GM15510 (cell line): ENCODE measurements around the gene UPF1.

ENCODE experiments used
- POLR2A ChIP-seq: IDR thresholded peaks from 3 replicates; pipeline ENCODE4 v1.6.1; 2011; ENCODE audit warnings: borderline replicate concordance; ENCODE audit not compliant: insufficient read length; ENCODE audit errors: extremely low read depth

Gene UPF1

GRCh38 chr19:18889949-18890745 is 58.4 kb downstream of the UPF1 start:
- TF ChIP-seq POLR2A: no peak

- TF ChIP-seq POLR2A: no peak
These were observed 62.0 kb downstream of the UPF1 start for GRCh38 chr19:18893587-18894253.

- no peak for TF ChIP-seq POLR2A
These were observed 62.7 kb downstream of the UPF1 start for GRCh38 chr19:18894254-18895037.

- no peak for TF ChIP-seq POLR2A
These were observed 63.5 kb downstream of the UPF1 start for GRCh38 chr19:18895038-18895823.

GRCh38 chr19:18895824-18896341 is 64.1 kb downstream of the UPF1 start, which contains the start of gene CERS1:
TSS of gene CERS1 (minus strand) at chr19:18896158. CDS start at chr19:18896072, 86 bp downstream.
- TF ChIP-seq POLR2A: no peak

GRCh38 chr19:18896421-18896841 is 64.7 kb downstream of the UPF1 start:
- no peak for TF ChIP-seq POLR2A

GRCh38 chr19:18897094-18898029 is 65.6 kb downstream of the UPF1 start:
- no peak for TF ChIP-seq POLR2A

- no peak for TF ChIP-seq POLR2A
These were observed 66.4 kb downstream of the UPF1 start for GRCh38 chr19:18898081-18898606.

- TF ChIP-seq POLR2A: no peak
These were observed 67.0 kb downstream of the UPF1 start for GRCh38 chr19:18898607-18899408.

GRCh38 chr19:18899624-18900560 is 68.1 kb downstream of the UPF1 start:
- TF ChIP-seq POLR2A: no peak
